Measurements from ENCODE around the gene ANKRD12.

The ANKRD12 gene

DNA sequence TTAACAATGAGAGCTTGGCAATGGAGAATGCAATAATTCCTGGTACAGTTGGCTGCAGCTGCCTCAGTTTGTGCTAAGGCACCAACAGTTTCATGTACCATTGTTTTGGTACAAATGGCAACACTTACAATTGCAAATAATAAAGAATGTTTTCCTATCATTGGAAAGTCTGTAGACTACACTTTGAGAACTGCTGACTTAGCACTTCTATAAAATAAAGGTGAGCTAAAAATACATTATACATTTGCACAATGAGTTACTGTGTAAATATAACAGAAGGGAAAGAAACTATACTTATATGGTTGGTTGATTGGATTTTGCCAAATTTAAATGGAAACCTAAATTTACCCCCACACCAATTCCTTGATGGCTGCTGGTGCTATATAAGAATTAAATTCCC, 153.1 kb downstream of the ANKRD12 start:
- no peak overlapping the region for H3K9ac ChIP-seq (ENCODE audit: low read depth, low read length, poor library complexity, severe bottlenecking)
- H2AFZ ChIP-seq (ENCODE audit: low read length), result no peak overlapping the region
- no peaks in the 10 kb centered on the region for H3K4me1 ChIP-seq (ENCODE audit: insufficient read depth, low read length, poor library complexity, severe bottlenecking)
- H3K4me2 ChIP-seq (ENCODE audit: low read depth, low read length, poor library complexity, severe bottlenecking), result no peak overlapping the region
- H3K4me3 ChIP-seq (ENCODE audit: low read length, poor library complexity, severe bottlenecking), result no peak overlapping the region
- H3K9me2 ChIP-seq (replicated peaks; ENCODE audit: low read depth, low read length), result no peaks in the 10 kb centered on the region
- no peaks in the 10 kb centered on the region for H3K79me2 ChIP-seq (ENCODE audit: insufficient read depth, low read length)
- H3K9me3 ChIP-seq (ENCODE audit: insufficient read depth, low read depth, low read length), result peaks cover 6% of the 10 kb centered on the region; the same call in 1 of the 2 replicates
- no peaks in the 10 kb centered on the region for H3K36me3 ChIP-seq (ENCODE audit: insufficient read depth, low read length)
- no peak for TF ChIP-seq CTCF (conservative IDR thresholded peaks at IDR 0.05; ENCODE audit: low read length)
- TF ChIP-seq EZH2phosphoT487 (IDR thresholded peaks at IDR 0.05; ENCODE audit: borderline replicate concordance), result no peak
- H3K27me3 ChIP-seq (ENCODE audit: insufficient read depth, low read length, poor library complexity, severe bottlenecking), result no peaks in the 10 kb centered on the region
- no peaks in the 10 kb centered on the region for H3F3A ChIP-seq (ENCODE audit: low read depth)
- H4K20me1 ChIP-seq (ENCODE audit: insufficient read depth, low read length, poor library complexity, severe bottlenecking), result no peaks in the 10 kb centered on the region

DNA sequence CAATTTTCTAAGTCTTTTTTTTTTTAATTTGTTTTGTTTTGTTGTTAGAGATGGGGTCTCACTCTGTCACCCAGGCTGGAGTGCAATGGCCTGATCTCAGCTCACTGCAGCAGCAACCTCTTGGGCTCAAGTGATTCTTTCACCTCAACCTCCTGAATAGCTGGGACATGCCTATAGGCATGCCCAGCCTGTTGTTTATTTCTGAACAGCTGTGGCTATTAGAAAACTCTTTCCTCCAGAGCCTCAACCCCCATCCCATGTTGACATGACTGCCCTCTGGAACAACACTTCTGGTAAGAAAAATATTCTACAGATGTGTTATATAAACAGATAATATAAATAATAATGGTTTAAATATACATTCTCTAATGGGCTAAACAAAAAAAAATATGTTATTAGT, 153.6 kb downstream of the ANKRD12 start:
- Histone ChIP-seq H3K9me3 (ENCODE audit: insufficient read depth, low read depth, low read length) (peaks cover 6% of the 10 kb centered on the region; the same call in 1 of the 2 replicates), H3K4me1 (ENCODE audit: insufficient read depth, low read length, poor library complexity, severe bottlenecking) (no peaks in the 10 kb centered on the region), H3K27me3 (ENCODE audit: insufficient read depth, low read length, poor library complexity, severe bottlenecking) (no peaks in the 10 kb centered on the region), H3K79me2 (ENCODE audit: insufficient read depth, low read length) (no peaks in the 10 kb centered on the region), H3K4me2 (ENCODE audit: low read depth, low read length, poor library complexity, severe bottlenecking) (no peak overlapping the region), H2AFZ (ENCODE audit: low read length) (no peak overlapping the region), H4K20me1 (ENCODE audit: insufficient read depth, low read length, poor library complexity, severe bottlenecking) (no peaks in the 10 kb centered on the region), H3K9ac (ENCODE audit: low read depth, low read length, poor library complexity, severe bottlenecking) (no peak overlapping the region), H3K36me3 (ENCODE audit: insufficient read depth, low read length) (no peaks in the 10 kb centered on the region), H3K9me2 (replicated peaks; ENCODE audit: low read depth, low read length) (no peaks in the 10 kb centered on the region), H3F3A (ENCODE audit: low read depth) (no peaks in the 10 kb centered on the region), H3K4me3 (ENCODE audit: low read length, poor library complexity, severe bottlenecking) (no peak overlapping the region)
- TF ChIP-seq EZH2phosphoT487 (IDR thresholded peaks at IDR 0.05; ENCODE audit: borderline replicate concordance) (no peak), CTCF (conservative IDR thresholded peaks at IDR 0.05; ENCODE audit: low read length) (no peak)

GRCh38 chr18:9292047-9292446, 155.5 kb downstream of the ANKRD12 start:
- Histone ChIP-seq H3K79me2 (ENCODE audit: insufficient read depth, low read length) (no peaks in the 10 kb centered on the region), H3K4me1 (ENCODE audit: insufficient read depth, low read length, poor library complexity, severe bottlenecking) (no peaks in the 10 kb centered on the region), H3K36me3 (ENCODE audit: insufficient read depth, low read length) (no peaks in the 10 kb centered on the region), H3K9me2 (replicated peaks; ENCODE audit: low read depth, low read length) (no peaks in the 10 kb centered on the region), H3K27me3 (ENCODE audit: insufficient read depth, low read length, poor library complexity, severe bottlenecking) (no peaks in the 10 kb centered on the region), H3K4me2 (ENCODE audit: low read depth, low read length, poor library complexity, severe bottlenecking) (no peak overlapping the region), H3F3A (ENCODE audit: low read depth) (no peaks in the 10 kb centered on the region), H3K9me3 (ENCODE audit: insufficient read depth, low read depth, low read length) (peaks cover 6% of the 10 kb centered on the region; the same call in 1 of the 2 replicates), H2AFZ (ENCODE audit: low read length) (no peak overlapping the region), H3K9ac (ENCODE audit: low read depth, low read length, poor library complexity, severe bottlenecking) (no peak overlapping the region), H3K4me3 (ENCODE audit: low read length, poor library complexity, severe bottlenecking) (no peak overlapping the region), H4K20me1 (ENCODE audit: insufficient read depth, low read length, poor library complexity, severe bottlenecking) (no peaks in the 10 kb centered on the region)
- TF ChIP-seq CTCF (conservative IDR thresholded peaks at IDR 0.05; ENCODE audit: low read length), result no peak
- no peak for TF ChIP-seq EZH2phosphoT487 (IDR thresholded peaks at IDR 0.05; ENCODE audit: borderline replicate concordance)

Measured in Loucy (cell line).